ENCODE measurements around the gene PAFAH2.

The PAFAH2 gene

GRCh38 chr1:26025060-26025459 lies 27.2 kb upstream of the PAFAH2 start:
- H3K36me3 ChIP-seq (ENCODE audit: low read length), result no peaks in the 10 kb centered on the region
- no peaks in the 10 kb centered on the region for H3K27me3 ChIP-seq (ENCODE audit: low read length)
- H3K9ac ChIP-seq (ENCODE audit: low read length), result no peak overlapping the region
- no peak overlapping the region for H3K4me2 ChIP-seq (ENCODE audit: low read depth, low read length, poor library complexity, severe bottlenecking)
- no peaks in the 10 kb centered on the region for H3K9me2 ChIP-seq (replicated peaks; ENCODE audit: insufficient read depth, low read length)
- no peaks in the 10 kb centered on the region for H4K20me1 ChIP-seq (ENCODE audit: low read depth, low read length)
- H3K27ac ChIP-seq (ENCODE audit: low read depth, low read length), result no peak overlapping the region
- no peaks in the 10 kb centered on the region for H3F3A ChIP-seq (ENCODE audit: insufficient read depth)
- H3K4me3 ChIP-seq (ENCODE audit: insufficient read depth, low read length, poor library complexity, severe bottlenecking), result no peak overlapping the region
- H3K9me3 ChIP-seq (ENCODE audit: insufficient read depth, low read length), result no peaks in the 10 kb centered on the region
- no peak overlapping the region for H2AFZ ChIP-seq (ENCODE audit: low read depth, low read length, severe bottlenecking)
- no peaks in the 10 kb centered on the region for H3K79me2 ChIP-seq (ENCODE audit: insufficient read depth, low read length)
- TF ChIP-seq CTCF (IDR thresholded peaks at IDR 0.05; ENCODE audit: insufficient read depth, low read length, poor library complexity, severe bottlenecking), result no peak

- H3K9ac ChIP-seq (ENCODE audit: low read length), result no peak overlapping the region
- TF ChIP-seq EZH2phosphoT487 (conservative IDR thresholded peaks at IDR 0.05; ENCODE audit: low read length) (no peak), CTCF (IDR thresholded peaks at IDR 0.05; ENCODE audit: insufficient read depth, low read length, poor library complexity, severe bottlenecking) (no peak)
- H3K79me2 ChIP-seq (ENCODE audit: insufficient read depth, low read length), result no peaks in the 10 kb centered on the region
- no peak overlapping the region for H2AFZ ChIP-seq (ENCODE audit: low read depth, low read length, severe bottlenecking)
- H4K20me1 ChIP-seq (ENCODE audit: low read depth, low read length), result no peaks in the 10 kb centered on the region
- no peak overlapping the region for H3K27ac ChIP-seq (ENCODE audit: low read depth, low read length)
- no peaks in the 10 kb centered on the region for H3F3A ChIP-seq (ENCODE audit: insufficient read depth)
- H3K27me3 ChIP-seq (ENCODE audit: low read length), result no peaks in the 10 kb centered on the region
- no peaks in the 10 kb centered on the region for H3K9me2 ChIP-seq (replicated peaks; ENCODE audit: insufficient read depth, low read length)
- H3K9me3 ChIP-seq (ENCODE audit: insufficient read depth, low read length), result no peaks in the 10 kb centered on the region
- no peak overlapping the region for H3K4me2 ChIP-seq (ENCODE audit: low read depth, low read length, poor library complexity, severe bottlenecking)
- H3K36me3 ChIP-seq (ENCODE audit: low read length), result no peaks in the 10 kb centered on the region
- no peak overlapping the region for H3K4me3 ChIP-seq (ENCODE audit: insufficient read depth, low read length, poor library complexity, severe bottlenecking)
These were observed 26.0 kb upstream of the PAFAH2 start for GRCh38 chr1:26023826-26024225.

DNA sequence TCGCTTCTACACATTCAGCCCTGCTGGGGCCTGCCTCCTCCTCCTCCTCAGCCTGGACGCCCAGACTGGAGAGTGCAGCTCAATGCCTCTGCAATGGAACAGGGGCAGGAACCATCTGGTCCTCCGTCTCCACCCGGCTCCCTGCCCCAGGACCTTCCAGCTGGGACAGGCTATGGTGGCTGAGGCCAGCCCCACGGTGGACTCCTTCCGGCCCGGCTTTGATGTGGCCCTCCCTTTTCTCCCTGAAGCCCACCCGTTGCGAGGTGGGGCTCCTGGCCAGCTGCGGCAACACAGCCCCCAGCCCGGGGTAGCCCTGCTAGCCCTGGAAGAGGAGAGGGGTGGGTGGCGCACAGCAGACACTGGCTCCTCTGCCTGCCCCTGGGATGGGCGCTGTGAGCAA lies 25.1 kb upstream of the PAFAH2 start:
- Histone ChIP-seq H3K27me3 (ENCODE audit: low read length) (no peaks in the 10 kb centered on the region), H3K4me2 (ENCODE audit: low read depth, low read length, poor library complexity, severe bottlenecking) (no peak overlapping the region), H3K27ac (ENCODE audit: low read depth, low read length) (no peak overlapping the region), H2AFZ (ENCODE audit: low read depth, low read length, severe bottlenecking) (no peak overlapping the region), H3K9me3 (ENCODE audit: insufficient read depth, low read length) (no peaks in the 10 kb centered on the region), H3K36me3 (ENCODE audit: low read length) (no peaks in the 10 kb centered on the region), H3K4me3 (ENCODE audit: insufficient read depth, low read length, poor library complexity, severe bottlenecking) (no peak overlapping the region), H3K9me2 (replicated peaks; ENCODE audit: insufficient read depth, low read length) (no peaks in the 10 kb centered on the region), H3K9ac (ENCODE audit: low read length) (no peak overlapping the region), H3F3A (ENCODE audit: insufficient read depth) (no peaks in the 10 kb centered on the region), H4K20me1 (ENCODE audit: low read depth, low read length) (no peaks in the 10 kb centered on the region), H3K79me2 (ENCODE audit: insufficient read depth, low read length) (no peaks in the 10 kb centered on the region)
- TF ChIP-seq EZH2phosphoT487 (conservative IDR thresholded peaks at IDR 0.05; ENCODE audit: low read length) (no peak), CTCF (IDR thresholded peaks at IDR 0.05; ENCODE audit: insufficient read depth, low read length, poor library complexity, severe bottlenecking) (no peak)

DNA sequence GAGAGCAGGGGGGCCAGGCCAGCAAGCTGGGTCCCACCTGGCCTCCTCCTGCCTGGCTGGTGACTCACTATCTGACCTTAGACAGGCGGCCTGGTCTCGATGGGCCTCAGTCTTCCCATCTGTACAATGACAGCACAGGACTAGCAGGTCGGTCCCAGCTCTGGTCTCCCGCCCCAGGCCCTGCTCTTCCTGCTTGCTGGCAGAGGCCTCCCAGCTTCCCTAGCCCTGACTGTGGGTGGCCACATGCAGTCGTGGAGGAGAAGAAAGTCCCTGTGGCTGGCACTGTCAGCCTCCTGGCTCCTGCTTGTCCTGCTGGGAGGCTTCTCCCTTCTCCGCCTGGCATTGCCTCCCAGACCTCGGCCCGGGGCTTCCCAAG lies 24.5 kb upstream of the PAFAH2 start:
- Histone ChIP-seq H4K20me1 (ENCODE audit: low read depth, low read length) (no peaks in the 10 kb centered on the region), H3K4me3 (ENCODE audit: insufficient read depth, low read length, poor library complexity, severe bottlenecking) (no peak overlapping the region), H3K9me3 (ENCODE audit: insufficient read depth, low read length) (no peaks in the 10 kb centered on the region), H3K4me2 (ENCODE audit: low read depth, low read length, poor library complexity, severe bottlenecking) (no peak overlapping the region), H3K27ac (ENCODE audit: low read depth, low read length) (no peak overlapping the region), H3K27me3 (ENCODE audit: low read length) (no peaks in the 10 kb centered on the region), H3K9me2 (replicated peaks; ENCODE audit: insufficient read depth, low read length) (no peaks in the 10 kb centered on the region), H3F3A (ENCODE audit: insufficient read depth) (no peaks in the 10 kb centered on the region), H3K9ac (ENCODE audit: low read length) (no peak overlapping the region), H3K36me3 (ENCODE audit: low read length) (no peaks in the 10 kb centered on the region), H2AFZ (ENCODE audit: low read depth, low read length, severe bottlenecking) (no peak overlapping the region), H3K79me2 (ENCODE audit: insufficient read depth, low read length) (no peaks in the 10 kb centered on the region)
- TF ChIP-seq EZH2phosphoT487 (conservative IDR thresholded peaks at IDR 0.05; ENCODE audit: low read length) (no peak), CTCF (IDR thresholded peaks at IDR 0.05; ENCODE audit: insufficient read depth, low read length, poor library complexity, severe bottlenecking) (no peak)
